ENCODE measurements around the gene C20orf173. TPM values are rescaled to one million over a fixed set of nuclear protein-coding genes. Genes with fewer than 3 reads are reported as not detected.
A peak's percentile ranks its signal among the peaks of the same experiment; 100 is the strongest.

Gene C20orf173
- total RNA-seq, 1 experiment from 2014 or later = not detected

DNA sequence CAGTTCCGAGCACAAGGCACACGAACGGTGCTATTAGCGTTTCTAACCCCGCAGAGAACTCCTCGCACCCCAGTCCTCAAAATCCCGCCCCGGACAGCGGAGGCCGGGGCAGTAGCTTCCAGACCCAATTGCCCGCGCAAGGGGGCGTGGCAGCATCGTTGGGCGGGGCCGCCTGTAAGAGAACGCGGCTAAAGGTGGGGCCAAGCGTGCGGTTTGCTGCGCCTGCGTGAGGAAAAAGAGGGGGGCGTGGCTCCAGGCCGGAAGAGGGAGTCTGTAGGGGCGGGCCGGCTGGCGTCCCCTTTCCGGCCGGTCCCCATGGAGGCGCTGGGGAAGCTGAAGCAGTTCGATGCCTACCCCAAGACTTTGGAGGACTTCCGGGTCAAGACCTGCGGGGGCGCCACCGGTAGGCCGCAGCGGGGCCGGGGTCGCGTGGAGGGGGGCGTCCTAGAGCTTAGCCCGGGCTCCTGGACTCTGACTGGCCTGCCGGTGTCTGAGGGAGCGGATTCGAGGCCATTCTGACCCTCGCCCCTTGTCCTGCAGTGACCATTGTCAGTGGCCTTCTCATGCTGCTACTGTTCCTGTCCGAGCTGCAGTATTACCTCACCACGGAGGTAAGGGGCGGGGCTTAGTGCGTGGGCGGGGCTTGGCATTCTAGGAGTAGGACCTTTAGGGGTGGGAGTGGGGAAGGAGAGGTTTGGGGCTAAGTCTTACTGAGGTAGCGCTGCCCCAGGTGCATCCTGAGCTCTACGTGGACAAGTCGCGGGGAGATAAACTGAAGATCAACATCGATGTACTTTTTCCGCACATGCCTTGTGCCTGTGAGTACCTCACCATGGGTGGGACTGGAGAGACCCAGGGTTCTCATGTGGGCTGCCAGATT, 12.6 kb upstream of the C20orf173 start, which contains the start of gene ERGIC3:
Gene ERGIC3, plus strand, starts transcription at position 296 of the 880 bp plus-strand sequence. Its CDS starts 20 bp downstream, at position 316.
- DNase-seq (ENCODE audit: low read depth, low spot score) (peak; percentile 86), ATAC-seq (peak; percentile 96)
- H3K4me2 ChIP-seq (ENCODE audit: low read length) = peak within 1 kb of the TSS; percentile 96
- ChIA-PET RAD21 (ENCODE audit: low non-redundant PET in 1 of 2, low total read pairs in 2 of 2, uncharacterized antibody in 2 of 2, unreplicated experiment in 2 of 2) (no interaction called here), POLR2A (interaction anchor here (0.6 to 1.6 kb wide), 4 partner anchors 11 to 412 kb away, joined by 3 to 5 read pairs (median 4); partner anchors contain the start of genes RBM39 and SCAND1), CTCF (interaction anchor here (0.6 to 1.2 kb wide), 4 partner anchors 77 to 546 kb away, joined by 3 to 6 read pairs (median 4); no protein-coding TSS in a partner anchor)
- no peaks in the 10 kb centered on the region for H3K9me2 ChIP-seq (ENCODE audit: insufficient read depth)
- TSS peak; percentile 63 for BruUV-seq (replicated peaks)
- H4K20me1 ChIP-seq (ENCODE audit: insufficient read depth) = no peaks in the 10 kb centered on the region
- peak within 1 kb of the TSS; percentile 94 for H3K4me3 ChIP-seq (replicated peaks in 1 of 2; ENCODE audit: low read depth in 1 of 2, low read length in 2 of 2)
- H3K36me3 ChIP-seq (ENCODE audit: control insufficient read depth in 1 of 2, insufficient read depth in 2 of 2, low read length in 2 of 2) = peaks cover 2 to 8% of the 10 kb centered on the region in 2 experiments; a peak in 3 of 4 replicates
- H3K79me2 ChIP-seq (ENCODE audit: insufficient read depth, low read length) = peaks cover 10% of the 10 kb centered on the region
- H3K27me3 ChIP-seq (ENCODE audit: insufficient read depth, low read length) = no peaks in the 10 kb centered on the region
- intact Hi-C loops (cut with micrococcal nuclease) = loop anchor here (5.0 kb wide), 1 partner anchor 75 kb away; the partner anchor contains the start of gene SPAG4
- no peaks in the 10 kb centered on the region for H3K9me3 ChIP-seq (ENCODE audit: control insufficient read depth in 1 of 2, insufficient read depth in 1 of 2, low read depth in 1 of 2, low read length in 2 of 2)
- peak within 1 kb of the TSS; percentile 81 for H2AFZ ChIP-seq (ENCODE audit: low read depth, low read length, poor library complexity, severe bottlenecking)
- TF ChIP-seq POLR2AphosphoS5 (IDR thresholded peaks at IDR 0.05; ENCODE audit: low read depth, low read length) (peak; percentile 89), RAD21 (IDR thresholded peaks at IDR 0.05; ENCODE audit: low read depth) (no peak), EGR1 (IDR thresholded peaks at IDR 0.05; ENCODE audit: low read depth) (peak; percentile 81), POLR2A (IDR thresholded peaks at IDR 0.05; ENCODE audit: borderline replicate concordance, extremely low read depth, insufficient read depth, insufficient read length) (peak; percentile 81), SP1 (IDR thresholded peaks at IDR 0.05; ENCODE audit: low read depth) (peak; percentile 62), SIN3A (IDR thresholded peaks at IDR 0.05; ENCODE audit: low read depth) (no peak), ELF1 (IDR thresholded peaks at IDR 0.05; ENCODE audit: borderline replicate concordance, low read depth) (peak; percentile 61), ZFX (IDR thresholded peaks at IDR 0.05) (peak; percentile 63; the same call in 1 of the 2 replicates)
- TF ChIP-seq, protein P1, sequence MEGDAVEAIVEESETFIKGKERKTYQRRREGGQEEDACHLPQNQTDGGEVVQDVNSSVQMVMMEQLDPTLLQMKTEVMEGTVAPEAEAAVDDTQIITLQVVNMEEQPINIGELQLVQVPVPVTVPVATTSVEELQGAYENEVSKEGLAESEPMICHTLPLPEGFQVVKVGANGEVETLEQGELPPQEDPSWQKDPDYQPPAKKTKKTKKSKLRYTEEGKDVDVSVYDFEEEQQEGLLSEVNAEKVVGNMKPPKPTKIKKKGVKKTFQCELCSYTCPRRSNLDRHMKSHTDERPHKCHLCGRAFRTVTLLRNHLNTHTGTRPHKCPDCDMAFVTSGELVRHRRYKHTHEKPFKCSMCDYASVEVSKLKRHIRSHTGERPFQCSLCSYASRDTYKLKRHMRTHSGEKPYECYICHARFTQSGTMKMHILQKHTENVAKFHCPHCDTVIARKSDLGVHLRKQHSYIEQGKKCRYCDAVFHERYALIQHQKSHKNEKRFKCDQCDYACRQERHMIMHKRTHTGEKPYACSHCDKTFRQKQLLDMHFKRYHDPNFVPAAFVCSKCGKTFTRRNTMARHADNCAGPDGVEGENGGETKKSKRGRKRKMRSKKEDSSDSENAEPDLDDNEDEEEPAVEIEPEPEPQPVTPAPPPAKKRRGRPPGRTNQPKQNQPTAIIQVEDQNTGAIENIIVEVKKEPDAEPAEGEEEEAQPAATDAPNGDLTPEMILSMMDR (IDR thresholded peaks at IDR 0.05 in 2 of 3, conservative IDR thresholded peaks at IDR 0.05 in 1 of 3; ENCODE audit: borderline replicate concordance in 1 of 3, insufficient read depth in 1 of 3, low read depth in 2 of 3, low read length in 2 of 3) = no peak
- TF ChIP-seq, protein P2, sequence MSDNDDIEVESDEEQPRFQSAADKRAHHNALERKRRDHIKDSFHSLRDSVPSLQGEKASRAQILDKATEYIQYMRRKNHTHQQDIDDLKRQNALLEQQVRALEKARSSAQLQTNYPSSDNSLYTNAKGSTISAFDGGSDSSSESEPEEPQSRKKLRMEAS (IDR thresholded peaks at IDR 0.05) = peak; percentile 87
- peaks cover 9 to 26% of the 10 kb centered on the region in 2 experiments for H3K4me1 ChIP-seq (ENCODE audit: control insufficient read depth in 1 of 2, insufficient read depth in 2 of 2, low read length in 2 of 2)
- H3K9ac ChIP-seq (ENCODE audit: low read length) = peak within 1 kb of the TSS; percentile 85
- H3K27ac ChIP-seq (ENCODE audit: low read depth, low read length) = peak within 1 kb of the TSS; percentile 85

All from HCT116 (cell line).